Measurements from ENCODE around the gene RAB11FIP3.

RAB11FIP3 gene

DNA sequence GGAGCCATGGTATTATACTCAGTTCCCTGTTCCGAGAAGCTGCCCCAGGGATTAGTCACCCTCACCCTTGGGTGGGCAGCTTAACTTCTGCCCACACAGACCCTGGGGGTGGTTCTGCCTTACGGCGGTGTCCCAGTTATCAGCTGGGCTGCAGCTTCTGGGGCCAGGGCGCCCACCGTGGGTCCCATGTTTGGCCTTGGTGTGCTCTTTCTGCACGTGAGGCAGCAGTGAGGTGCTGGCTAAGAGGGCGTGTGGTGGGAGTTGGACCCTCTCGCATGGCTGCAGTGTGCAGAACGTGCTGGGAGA, 46.7 kb downstream of the RAB11FIP3 start:
- TF ChIP-seq REST (IDR thresholded peaks at IDR 0.05; ENCODE audit: low read depth) (no peak), TEAD4 (IDR thresholded peaks at IDR 0.05) (no peak), CREB1 (IDR thresholded peaks at IDR 0.05; ENCODE audit: low read depth) (no peak), EGR1 (IDR thresholded peaks at IDR 0.05) (no peak), ZBTB7A (IDR thresholded peaks at IDR 0.05; ENCODE audit: low read depth) (no peak), FOXM1 (IDR thresholded peaks at IDR 0.05; ENCODE audit: borderline replicate concordance, low read depth) (no peak), TAF1 (IDR thresholded peaks at IDR 0.05; ENCODE audit: low read depth) (no peak), NFIC (IDR thresholded peaks at IDR 0.05) (no peak), EP300 (IDR thresholded peaks at IDR 0.05; ENCODE audit: borderline replicate concordance) (no peak), RAD21 (IDR thresholded peaks at IDR 0.05; ENCODE audit: low read depth) (no peak), CEBPB (IDR thresholded peaks at IDR 0.05) (no peak), TCF12 (IDR thresholded peaks at IDR 0.05; ENCODE audit: low read depth) (no peak), YY1 (IDR thresholded peaks at IDR 0.05; ENCODE audit: low read depth) (no peak)
- TF ChIP-seq, protein P1, sequence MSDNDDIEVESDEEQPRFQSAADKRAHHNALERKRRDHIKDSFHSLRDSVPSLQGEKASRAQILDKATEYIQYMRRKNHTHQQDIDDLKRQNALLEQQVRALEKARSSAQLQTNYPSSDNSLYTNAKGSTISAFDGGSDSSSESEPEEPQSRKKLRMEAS (IDR thresholded peaks at IDR 0.05): no peak
- TF ChIP-seq, protein P2, sequence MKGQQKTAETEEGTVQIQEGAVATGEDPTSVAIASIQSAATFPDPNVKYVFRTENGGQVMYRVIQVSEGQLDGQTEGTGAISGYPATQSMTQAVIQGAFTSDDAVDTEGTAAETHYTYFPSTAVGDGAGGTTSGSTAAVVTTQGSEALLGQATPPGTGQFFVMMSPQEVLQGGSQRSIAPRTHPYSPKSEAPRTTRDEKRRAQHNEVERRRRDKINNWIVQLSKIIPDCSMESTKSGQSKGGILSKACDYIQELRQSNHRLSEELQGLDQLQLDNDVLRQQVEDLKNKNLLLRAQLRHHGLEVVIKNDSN (IDR thresholded peaks at IDR 0.05): no peak

DNA sequence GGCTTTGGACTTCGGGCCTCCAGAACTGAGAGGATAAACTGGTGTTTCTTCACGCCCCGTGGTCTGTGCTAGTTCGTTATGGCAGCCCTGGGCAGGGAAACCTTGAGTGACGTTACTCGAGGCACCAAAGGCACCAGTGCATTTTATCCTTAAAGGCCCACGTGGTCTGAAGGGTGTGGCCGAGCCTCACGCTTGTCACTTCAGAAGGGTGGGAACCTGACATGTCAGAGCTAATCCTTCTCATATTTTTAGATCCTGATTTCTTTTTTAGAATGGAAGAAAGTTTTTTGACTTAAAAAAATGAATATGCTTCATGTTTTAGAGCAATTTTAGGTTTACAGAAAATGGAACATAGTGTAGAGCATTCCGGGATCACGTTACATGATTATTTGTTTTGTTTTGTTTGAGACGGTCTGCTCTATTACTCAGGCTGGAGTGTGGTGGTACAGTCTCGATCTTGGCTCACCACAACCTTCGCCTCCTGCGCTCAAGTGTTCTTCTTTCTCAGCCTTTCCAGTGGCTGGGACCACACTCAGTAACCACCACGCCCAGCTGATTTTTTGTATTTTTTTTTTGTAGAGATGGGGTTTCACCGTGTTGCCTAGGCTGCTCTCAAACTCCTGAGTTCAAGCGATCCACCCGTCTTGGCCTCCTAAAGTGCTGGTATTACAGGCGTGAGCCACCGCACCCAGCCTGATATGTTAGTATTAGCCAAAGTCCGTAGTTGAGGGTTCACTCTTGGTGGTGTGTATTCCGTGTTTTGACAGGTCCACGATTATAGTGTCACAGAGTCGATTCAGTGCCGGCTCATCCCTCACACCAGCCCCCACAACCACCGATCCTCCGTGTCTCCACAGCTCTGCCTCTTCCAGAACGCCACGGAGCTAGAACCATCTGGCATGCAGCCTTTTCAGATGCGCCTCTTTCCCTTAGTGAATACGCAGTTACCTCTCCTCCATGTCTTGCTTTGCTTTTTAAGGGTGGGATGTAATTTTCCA, 47.9 kb downstream of the RAB11FIP3 start:
- TF ChIP-seq REST (IDR thresholded peaks at IDR 0.05; ENCODE audit: low read depth): no peak
- no peak for TF ChIP-seq RAD21 (IDR thresholded peaks at IDR 0.05; ENCODE audit: low read depth)
- no peak for TF ChIP-seq TEAD4 (IDR thresholded peaks at IDR 0.05)
- TF ChIP-seq ZBTB7A (IDR thresholded peaks at IDR 0.05; ENCODE audit: low read depth): no peak
- no peak for TF ChIP-seq EGR1 (IDR thresholded peaks at IDR 0.05)
- TF ChIP-seq CEBPB (IDR thresholded peaks at IDR 0.05): no peak
- TF ChIP-seq, protein P2 (IDR thresholded peaks at IDR 0.05): no peak
- TF ChIP-seq EP300 (IDR thresholded peaks at IDR 0.05; ENCODE audit: borderline replicate concordance): no peak
- TF ChIP-seq CREB1 (IDR thresholded peaks at IDR 0.05; ENCODE audit: low read depth): no peak
- no peak for TF ChIP-seq FOXM1 (IDR thresholded peaks at IDR 0.05; ENCODE audit: borderline replicate concordance, low read depth)
- TF ChIP-seq NFIC (IDR thresholded peaks at IDR 0.05): no peak

DNA sequence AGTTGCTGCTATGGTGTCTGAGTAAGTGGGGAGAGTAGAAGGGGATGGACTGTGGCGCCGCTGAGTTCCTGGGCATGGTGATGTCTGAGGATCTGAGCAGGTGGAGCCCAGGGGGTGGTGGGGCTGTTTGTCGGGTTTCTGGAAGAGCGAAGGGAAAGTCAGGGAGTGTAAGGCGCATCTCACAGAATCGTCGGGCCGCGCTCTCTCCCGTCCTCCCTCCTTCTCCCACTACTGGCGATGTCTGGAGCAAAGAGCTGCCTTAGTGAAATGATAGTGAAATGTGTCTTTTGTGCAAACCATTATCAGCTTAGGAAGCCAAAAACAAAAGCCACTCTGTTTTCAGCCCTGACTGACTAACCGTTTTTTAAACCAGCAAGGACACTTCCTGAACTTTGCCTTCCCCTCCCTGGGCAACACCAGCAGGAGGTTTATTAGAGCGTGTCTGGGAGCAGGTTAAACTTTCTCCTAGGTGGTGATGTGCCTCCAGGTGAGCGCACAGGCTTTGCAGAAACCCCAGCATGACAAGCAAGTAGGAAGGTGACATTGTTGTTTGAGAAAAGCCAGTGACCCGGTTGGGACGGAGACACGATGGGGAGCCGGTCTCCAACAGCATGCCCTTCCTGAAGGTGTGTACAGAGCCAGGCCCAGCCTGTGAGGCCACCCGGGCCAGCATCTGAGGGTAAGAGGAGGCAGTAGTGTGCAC, 49.1 kb downstream of the RAB11FIP3 start:
- TF ChIP-seq RAD21 (IDR thresholded peaks at IDR 0.05; ENCODE audit: low read depth) (no peak), TAF1 (IDR thresholded peaks at IDR 0.05; ENCODE audit: low read depth) (no peak), TEAD4 (IDR thresholded peaks at IDR 0.05) (no peak), CREB1 (IDR thresholded peaks at IDR 0.05; ENCODE audit: low read depth) (no peak), ZBTB7A (IDR thresholded peaks at IDR 0.05; ENCODE audit: low read depth) (no peak)
- TF ChIP-seq, protein P2 (IDR thresholded peaks at IDR 0.05): no peak
- TF ChIP-seq, protein P1 (IDR thresholded peaks at IDR 0.05): no peak

GRCh38 chr16:476039-476438, 50.6 kb downstream of the RAB11FIP3 start:
- TF ChIP-seq TEAD4 (IDR thresholded peaks at IDR 0.05) (no peak), YY1 (IDR thresholded peaks at IDR 0.05; ENCODE audit: low read depth) (no peak), RAD21 (IDR thresholded peaks at IDR 0.05; ENCODE audit: low read depth) (no peak), TAF1 (IDR thresholded peaks at IDR 0.05; ENCODE audit: low read depth) (no peak), NFIC (IDR thresholded peaks at IDR 0.05) (no peak), CREB1 (IDR thresholded peaks at IDR 0.05; ENCODE audit: low read depth) (no peak), FOXM1 (IDR thresholded peaks at IDR 0.05; ENCODE audit: borderline replicate concordance, low read depth) (no peak), CEBPB (IDR thresholded peaks at IDR 0.05) (no peak), TCF12 (IDR thresholded peaks at IDR 0.05; ENCODE audit: low read depth) (no peak), EP300 (IDR thresholded peaks at IDR 0.05; ENCODE audit: borderline replicate concordance) (no peak), EGR1 (IDR thresholded peaks at IDR 0.05) (no peak), ZBTB7A (IDR thresholded peaks at IDR 0.05; ENCODE audit: low read depth) (no peak), REST (IDR thresholded peaks at IDR 0.05; ENCODE audit: low read depth) (no peak)
- TF ChIP-seq, protein P1 (IDR thresholded peaks at IDR 0.05): no peak
- TF ChIP-seq, protein P2 (IDR thresholded peaks at IDR 0.05): no peak
